RWPE2 (cell line): ENCODE measurements around the gene TNNT2.
A peak's percentile ranks its signal among the peaks of the same experiment; 100 is the strongest.

Experiments
- ATAC-seq: fragments of 200-7000 bp; cut with Tn5 transposase; 3 replicates; pipeline ENCODE4 v1.9.1; 2021; ENCODE audit warnings: low read depth
- DNase-seq: peaks from one replicate; pipeline ENCODE4 v3.0.0-alpha.2; 2020; ENCODE audit warnings: low spot score
- H3K27ac ChIP-seq: fragments of 450-650 bp; 2 replicates; pipeline ENCODE4 v1.5.1; 2017; ENCODE audit warnings: mild to moderate bottlenecking; ENCODE audit not compliant: poor library complexity, severe bottlenecking
- H3K27me3 ChIP-seq: fragments of 250-450 bp; sonication (Bioruptor Pico); 2 replicates; pipeline ENCODE4 v1.5.1; 2021; ENCODE audit warnings: mild to moderate bottlenecking, moderate library complexity; ENCODE audit not compliant: insufficient read depth, poor library complexity, severe bottlenecking
- H3K36me3 ChIP-seq: fragments of 250-450 bp; sonication (Bioruptor Pico); 2 replicates; pipeline ENCODE4 v1.5.1; 2020; ENCODE audit warnings: low read depth, mild to moderate bottlenecking, moderate library complexity
- H3K4me1 ChIP-seq: fragments of 250-450 bp; sonication (Bioruptor Pico); 2 replicates; pipeline ENCODE4 v1.5.1; 2021; ENCODE audit warnings: mild to moderate bottlenecking, moderate library complexity; ENCODE audit not compliant: insufficient read depth, poor library complexity, severe bottlenecking
- H3K4me3 ChIP-seq: fragments of 250-450 bp; sonication (Bioruptor Pico); 2 replicates; pipeline ENCODE4 v1.5.1; 2021; ENCODE audit warnings: mild to moderate bottlenecking, moderate library complexity; ENCODE audit not compliant: severe bottlenecking
- H3K9me3 ChIP-seq: fragments of 250-450 bp; sonication (Bioruptor Pico); 2 replicates; pipeline ENCODE4 v1.5.1; 2021; ENCODE audit warnings: mild to moderate bottlenecking, moderate library complexity; ENCODE audit not compliant: severe bottlenecking
- TF ChIP-seq, protein P1 (sequence below): fragments of 450-650 bp; IDR thresholded peaks from one replicate; pipeline ENCODE4 v1.5.1; 2017; ENCODE audit warnings: mild to moderate bottlenecking, moderate library complexity; ENCODE audit not compliant: poor library complexity, severe bottlenecking

The TNNT2 gene

DNA sequence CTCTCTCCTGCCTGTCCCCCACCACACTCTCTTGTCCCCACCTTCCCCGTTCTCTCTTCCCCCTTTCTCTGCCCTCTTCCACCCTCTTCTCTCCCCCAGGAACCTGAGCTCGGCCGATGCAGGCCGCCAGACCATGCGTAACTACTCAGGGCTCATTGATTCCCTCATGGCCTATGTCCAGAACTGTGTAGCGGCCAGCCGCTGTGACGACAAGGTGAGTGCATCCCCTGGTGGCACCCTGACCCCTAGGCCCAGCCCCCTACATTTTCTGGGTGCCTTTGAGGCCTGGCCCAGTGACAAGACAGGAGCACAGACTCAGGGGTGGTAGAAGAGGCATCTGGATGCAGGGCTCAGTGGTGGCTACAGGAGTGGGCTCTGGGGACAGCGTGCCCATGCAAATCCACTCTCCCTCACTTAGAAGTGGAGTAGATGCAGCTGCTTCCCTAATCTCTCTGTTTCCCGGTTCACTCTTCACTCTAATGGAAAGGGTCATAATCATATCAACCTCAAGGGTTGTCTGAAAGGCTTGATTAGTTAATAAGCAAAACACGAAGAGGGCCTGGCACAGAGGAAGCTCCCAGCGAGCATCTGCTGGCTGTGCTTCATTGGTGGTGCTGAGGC, 57.2 kb downstream of the TNNT2 start:
- peak overlapping the region; percentile 69 for H3K27ac ChIP-seq
- H3K27me3 ChIP-seq = no peaks in the 10 kb centered on the region
- no peak overlapping the region for H3K4me3 ChIP-seq

DNA sequence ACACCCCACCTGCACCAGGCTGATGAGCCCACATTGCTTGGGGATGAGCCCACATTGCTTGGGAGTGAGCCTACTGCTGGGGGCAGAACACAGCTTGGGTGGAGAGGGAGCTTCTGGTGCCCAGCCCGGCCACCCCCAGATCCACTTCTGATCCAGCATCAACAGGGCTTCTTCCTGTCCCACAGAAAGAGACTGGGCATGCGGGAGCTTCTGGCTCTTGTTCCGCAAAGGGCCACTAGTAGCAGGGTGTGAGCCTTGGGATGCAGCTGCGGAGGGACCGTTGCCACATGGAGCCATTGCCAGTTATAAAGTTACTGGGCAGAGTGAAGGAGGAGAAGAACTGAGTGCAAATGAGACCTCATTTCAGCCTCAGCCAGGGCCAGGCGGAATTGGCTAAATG, 57.8 kb downstream of the TNNT2 start:
- no peak for DNase-seq
- Histone ChIP-seq H3K36me3 (peaks cover 97% of the 10 kb centered on the region), H3K4me1 (peaks cover 15% of the 10 kb centered on the region), H3K4me3 (no peak overlapping the region), H3K9me3 (no peaks in the 10 kb centered on the region), H3K27me3 (no peaks in the 10 kb centered on the region), H3K27ac (peak overlapping the region; percentile 69)
- no peak for ATAC-seq
- TF ChIP-seq, protein P1, sequence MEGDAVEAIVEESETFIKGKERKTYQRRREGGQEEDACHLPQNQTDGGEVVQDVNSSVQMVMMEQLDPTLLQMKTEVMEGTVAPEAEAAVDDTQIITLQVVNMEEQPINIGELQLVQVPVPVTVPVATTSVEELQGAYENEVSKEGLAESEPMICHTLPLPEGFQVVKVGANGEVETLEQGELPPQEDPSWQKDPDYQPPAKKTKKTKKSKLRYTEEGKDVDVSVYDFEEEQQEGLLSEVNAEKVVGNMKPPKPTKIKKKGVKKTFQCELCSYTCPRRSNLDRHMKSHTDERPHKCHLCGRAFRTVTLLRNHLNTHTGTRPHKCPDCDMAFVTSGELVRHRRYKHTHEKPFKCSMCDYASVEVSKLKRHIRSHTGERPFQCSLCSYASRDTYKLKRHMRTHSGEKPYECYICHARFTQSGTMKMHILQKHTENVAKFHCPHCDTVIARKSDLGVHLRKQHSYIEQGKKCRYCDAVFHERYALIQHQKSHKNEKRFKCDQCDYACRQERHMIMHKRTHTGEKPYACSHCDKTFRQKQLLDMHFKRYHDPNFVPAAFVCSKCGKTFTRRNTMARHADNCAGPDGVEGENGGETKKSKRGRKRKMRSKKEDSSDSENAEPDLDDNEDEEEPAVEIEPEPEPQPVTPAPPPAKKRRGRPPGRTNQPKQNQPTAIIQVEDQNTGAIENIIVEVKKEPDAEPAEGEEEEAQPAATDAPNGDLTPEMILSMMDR = no peak

More for the DNA sequence above, 57.2 kb downstream of the TNNT2 start:
- peaks cover 15% of the 10 kb centered on the region for H3K4me1 ChIP-seq
- H3K36me3 ChIP-seq = peaks cover 96% of the 10 kb centered on the region
- no peak for DNase-seq
- TF ChIP-seq, protein P1 = no peak
- ATAC-seq = no peak
- no peaks in the 10 kb centered on the region for H3K9me3 ChIP-seq

DNA sequence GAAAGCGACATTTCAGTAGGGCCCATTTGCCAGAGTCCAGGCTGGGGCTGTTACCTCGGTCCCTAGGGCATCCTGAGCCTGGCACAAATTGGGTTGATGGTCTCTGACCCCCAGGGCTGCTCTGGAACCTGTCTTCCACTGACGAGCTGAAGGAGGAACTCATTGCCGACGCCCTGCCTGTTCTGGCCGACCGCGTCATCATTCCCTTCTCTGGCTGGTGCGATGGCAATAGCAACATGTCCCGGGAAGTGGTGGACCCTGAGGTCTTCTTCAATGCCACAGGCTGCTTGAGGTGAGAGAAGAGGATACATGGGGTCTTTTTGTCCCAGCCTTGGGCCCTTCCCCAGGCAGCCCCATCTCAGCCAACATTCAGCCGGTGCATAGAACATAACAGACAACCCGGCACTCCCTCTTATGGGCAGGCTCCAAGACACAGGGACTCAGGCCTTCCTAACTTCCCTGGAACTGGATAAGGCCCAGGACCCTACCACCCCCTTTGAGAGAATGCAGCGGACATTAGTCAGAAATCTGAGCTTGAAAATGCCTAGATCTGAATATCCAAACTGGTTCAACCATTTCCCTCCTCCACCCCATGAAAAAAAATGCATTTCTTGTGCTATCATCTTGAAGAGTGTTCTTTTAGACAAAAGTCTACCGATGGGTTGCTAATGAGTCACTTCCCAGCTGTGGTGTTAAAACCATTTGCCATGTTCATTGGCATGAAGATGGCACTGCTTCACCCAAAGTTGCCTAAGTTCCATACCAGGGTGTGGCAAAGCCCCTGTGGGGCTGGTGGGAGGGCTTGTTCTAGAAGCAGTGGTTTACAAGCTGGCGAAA, 58.8 kb downstream of the TNNT2 start:
- peak overlapping the region; percentile 69 for H3K27ac ChIP-seq
- TF ChIP-seq, protein P1 = no peak
- H3K4me1 ChIP-seq = peaks cover 15% of the 10 kb centered on the region
- peaks cover 97% of the 10 kb centered on the region for H3K36me3 ChIP-seq
- H3K4me3 ChIP-seq = no peak overlapping the region
- H3K9me3 ChIP-seq = no peaks in the 10 kb centered on the region
- no peak for DNase-seq
- H3K27me3 ChIP-seq = no peaks in the 10 kb centered on the region
- peak; percentile 54 for ATAC-seq

DNA sequence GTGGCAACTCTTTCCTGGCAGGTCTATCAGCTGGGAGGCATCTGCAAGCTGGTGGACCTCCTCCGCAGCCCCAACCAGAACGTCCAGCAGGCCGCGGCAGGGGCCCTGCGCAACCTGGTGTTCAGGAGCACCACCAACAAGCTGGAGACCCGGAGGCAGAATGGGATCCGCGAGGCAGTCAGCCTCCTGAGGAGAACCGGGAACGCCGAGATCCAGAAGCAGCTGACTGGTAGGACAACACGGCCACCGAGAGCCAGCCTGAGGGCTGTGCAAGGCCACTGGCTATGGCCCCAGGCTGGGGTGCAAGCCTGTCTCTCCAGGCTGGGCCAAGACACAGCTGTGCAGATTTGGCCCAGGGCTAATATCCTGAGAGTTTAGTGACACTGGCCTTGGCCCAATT, 59.9 kb downstream of the TNNT2 start:
- peaks cover 97% of the 10 kb centered on the region for H3K36me3 ChIP-seq
- no peak for DNase-seq
- no peak for ATAC-seq

More for the DNA sequence above, 59.9 kb downstream of the TNNT2 start:
- TF ChIP-seq, protein P1 = no peak
- no peak overlapping the region for H3K4me3 ChIP-seq
- peak overlapping the region; percentile 69 for H3K27ac ChIP-seq
- H3K27me3 ChIP-seq = no peaks in the 10 kb centered on the region
- peaks cover 15% of the 10 kb centered on the region for H3K4me1 ChIP-seq
- H3K9me3 ChIP-seq = no peaks in the 10 kb centered on the region
